GM12878 (cell line): ENCODE results near the gene OMP. TPM values are rescaled to one million over a fixed set of nuclear protein-coding genes. Genes with fewer than 3 reads are reported as not detected.

Source experiments
- ATAC-seq: fragments of 200-7000 bp; cut with Tn5 transposase; 3 replicates; pipeline ENCODE4 v1.9.1; 2020; ENCODE audit warnings: mild to moderate bottlenecking, moderate library complexity
- BruUV-seq: library from RNA; stranded (reverse); fragments of 400-500 nt; replicated peaks from 2 replicates; lab custom pipeline; 2021; lab: Mats Ljungman, UMichigan
- CTCF ChIA-PET: fragments of 300-600 bp; sonication (Branson Sonifier 250); formaldehyde crosslinking; extraction: SDS; loops from one replicate; lab custom pipeline; 2021; ENCODE audit warnings: inconsistent platforms; lab: Yijun Ruan, JAX
- POLR2A ChIA-PET: fragments of 350-600 bp; formaldehyde crosslinking; extraction: SDS; loops from one replicate; lab custom pipeline; 2021; ENCODE audit warnings: inconsistent platforms; lab: Charles Lee
- RAD21 ChIA-PET: fragments of 300-600 bp; sonication (Branson Sonifier 250); formaldehyde crosslinking; loops from one replicate; lab custom pipeline; 2023; ENCODE audit warnings: antibody characterized with exemption; ENCODE audit not compliant: unreplicated experiment; lab: Charles Lee
- SMC1A ChIA-PET: fragments of 300-600 bp; sonication (Branson Sonifier 250); formaldehyde crosslinking; loops from one replicate; lab custom pipeline; 2023; ENCODE audit not compliant: unreplicated experiment, uncharacterized antibody; lab: Charles Lee
- DNase-seq: peaks from one replicate; pipeline ENCODE4 v3.0.0-alpha.2; 2011; ENCODE audit warnings: low read depth, low spot score
- FAIRE-seq: peaks from 3 replicates; lab custom pipeline; 2011; peaks lifted over from hg19 to GRCh38; lab: Jason Lieb, UNC
- H2AFZ ChIP-seq: 2 replicates; pipeline ENCODE4 v1.6.0; 2011; ENCODE audit warnings: low read depth, low read length, control low read depth; ENCODE audit not compliant: control insufficient read depth
- H3K27ac ChIP-seq: 2 replicates; pipeline ENCODE4 v1.5.1; 2011; ENCODE audit warnings: control low read depth; ENCODE audit not compliant: control insufficient read depth, insufficient read depth
- H3K27me3 ChIP-seq, 2 experiments: replicated peaks in 1 of 2; 2 replicates each; pipeline versions ENCODE4 v1.6.0 to v1.6.1; 2011; ENCODE audit warnings: low read length in 1 of 2; ENCODE audit not compliant: control insufficient read depth in 2 of 2, insufficient read depth in 2 of 2
- H3K36me3 ChIP-seq, 2 experiments: 2 replicates each; pipeline ENCODE4 v1.5.1; 2011; ENCODE audit warnings: low read length in 1 of 2; ENCODE audit not compliant: control insufficient read depth in 2 of 2, insufficient read depth in 2 of 2
- H3K4me1 ChIP-seq: 2 replicates; pipeline ENCODE4 v1.6.1; 2011; ENCODE audit warnings: mild to moderate bottlenecking, low read length, moderate library complexity, mixed read lengths; ENCODE audit not compliant: control insufficient read depth, insufficient read depth
- H3K4me2 ChIP-seq: 2 replicates; pipeline ENCODE4 v1.6.0; 2011; ENCODE audit warnings: control low read depth; ENCODE audit not compliant: control insufficient read depth, insufficient read depth
- H3K4me3 ChIP-seq: fragments of 200-600 bp; sonication (generic); 2 replicates; pipeline ENCODE4 v1.5.1; 2016
- H3K79me2 ChIP-seq: 2 replicates; pipeline ENCODE4 v1.6.0; 2011; ENCODE audit warnings: low read length; ENCODE audit not compliant: control insufficient read depth, insufficient read depth
- H3K9ac ChIP-seq: 2 replicates; pipeline ENCODE4 v1.8.0; 2011; ENCODE audit warnings: low read length, control low read depth, mixed read lengths; ENCODE audit not compliant: control insufficient read depth, insufficient read depth
- H3K9me3 ChIP-seq: replicated peaks from 3 replicates; pipeline ENCODE4 v1.5.1; 2011; ENCODE audit warnings: mild to moderate bottlenecking, low read length; ENCODE audit not compliant: control insufficient read depth, insufficient read depth
- H4K20me1 ChIP-seq: 2 replicates; pipeline ENCODE4 v1.6.0; 2011; ENCODE audit not compliant: control insufficient read depth, insufficient read depth
- CHD4 ChIP-seq: fragments of 200-600 bp; sonication (generic); IDR thresholded peaks from 2 replicates; pipeline ENCODE4 v1.6.1; 2016; ENCODE audit warnings: mild to moderate bottlenecking
- CTCF ChIP-seq, 3 experiments: IDR thresholded peaks in 2 of 3; conservative IDR thresholded peaks in 1 of 3; 2 replicates each; pipeline ENCODE4 v1.5.1; 2011; ENCODE audit warnings: low read depth in 3 of 3, low read length in 3 of 3, mild to moderate bottlenecking in 3 of 3, control low read depth in 2 of 3, moderate library complexity in 2 of 3, inconsistent platforms in 1 of 3, mixed read lengths in 1 of 3; ENCODE audit not compliant: control insufficient read depth in 2 of 3, insufficient read depth in 1 of 3; ENCODE audit errors: extremely low read depth in 1 of 3
- FOS ChIP-seq: IDR thresholded peaks from 3 replicates; pipeline ENCODE4 v1.6.1; 2011; ENCODE audit warnings: borderline replicate concordance; ENCODE audit not compliant: insufficient read length; ENCODE audit errors: extremely low read depth
- RELB ChIP-seq: fragments of 450-650 bp; IDR thresholded peaks from 2 replicates; pipeline ENCODE4 v1.6.1; 2017; ENCODE audit warnings: low read depth, mild to moderate bottlenecking, moderate library complexity
- SIN3A ChIP-seq: IDR thresholded peaks from 2 replicates; pipeline ENCODE4 v1.6.1; 2012; ENCODE audit warnings: low read depth, low read length, improper control_type of control experiment
- SMAD5 ChIP-seq: IDR thresholded peaks from 2 replicates; pipeline ENCODE4 v1.6.1; 2016; ENCODE audit warnings: antibody characterized with exemption, low read depth
- USF2 ChIP-seq: IDR thresholded peaks from 2 replicates; pipeline ENCODE4 v1.6.1; 2011; ENCODE audit warnings: low read depth, low read length, improper control_type of control experiment, borderline replicate concordance
- ZBED1 ChIP-seq: IDR thresholded peaks from 2 replicates; pipeline ENCODE4 v1.6.1; 2016; ENCODE audit warnings: borderline replicate concordance
- WGBS: methylation state at CpG from one replicate; pipeline ENCODE4 v1.1.6; 2016; ENCODE audit warnings: low lambda C conversion rate; ENCODE audit not compliant: insufficient replicate concordance, insufficient coverage; ENCODE audit errors: missing lambda C conversion rate; 5-methylcytosine and 5-hydroxymethylcytosine counted together
- in situ Hi-C: fragments of 300-500 bp; cut with MboI; formaldehyde crosslinking; loops from 9 replicates; pipeline ENCODE4 v1.14.3; 2018; ENCODE audit warnings: mixed read lengths
- intact Hi-C: fragments of 100-400 bp; cut with micrococcal nuclease; formaldehyde crosslinking; loops from one replicate; pipeline ENCODE4 v1.14.2; 2022; ENCODE audit not compliant: unreplicated experiment
- polyA plus RNA-seq, 11 experiments: library from polyadenylated mRNA; depleted of rRNA in 4 of 11; unstranded in 6 of 11; stranded (reverse) in 5 of 11; fragments of >200 nt; fragmentation: Nextera tagmentation in 4 of 11; fragmentation: Illumina TruSeq in 1 of 11; extraction: Ambion mirVana in 4 of 11; extraction: Trizol in 1 of 11; gene quantifications; 1 replicate in 1 of 11; 2 replicates in 10 of 11; pipeline versions ENCODE4 v1.2.1 to v1.2.3, GENCODE V29; 2011 to 2016; ENCODE audit warnings: inconsistent platforms in 2 of 11, missing spikeins in 2 of 11, low read depth in 1 of 11
- total RNA-seq, 4 experiments: library from RNA; depleted of rRNA in 3 of 4; stranded (reverse); fragments of >200 nt in 3 of 4; fragmentation: Illumina TruSeq in 1 of 4; extraction: Trizol in 1 of 4; gene quantifications; 2 replicates each; pipeline versions ENCODE4 v1.2.1 to v1.2.3, GENCODE V29; 2013 to 2021

Gene OMP
- total and polyA plus RNA-seq, 10 of the 15 experiments (the other 5 are each of a cell fraction or from before 2014, with no cell fraction given) = not detected

DNA sequence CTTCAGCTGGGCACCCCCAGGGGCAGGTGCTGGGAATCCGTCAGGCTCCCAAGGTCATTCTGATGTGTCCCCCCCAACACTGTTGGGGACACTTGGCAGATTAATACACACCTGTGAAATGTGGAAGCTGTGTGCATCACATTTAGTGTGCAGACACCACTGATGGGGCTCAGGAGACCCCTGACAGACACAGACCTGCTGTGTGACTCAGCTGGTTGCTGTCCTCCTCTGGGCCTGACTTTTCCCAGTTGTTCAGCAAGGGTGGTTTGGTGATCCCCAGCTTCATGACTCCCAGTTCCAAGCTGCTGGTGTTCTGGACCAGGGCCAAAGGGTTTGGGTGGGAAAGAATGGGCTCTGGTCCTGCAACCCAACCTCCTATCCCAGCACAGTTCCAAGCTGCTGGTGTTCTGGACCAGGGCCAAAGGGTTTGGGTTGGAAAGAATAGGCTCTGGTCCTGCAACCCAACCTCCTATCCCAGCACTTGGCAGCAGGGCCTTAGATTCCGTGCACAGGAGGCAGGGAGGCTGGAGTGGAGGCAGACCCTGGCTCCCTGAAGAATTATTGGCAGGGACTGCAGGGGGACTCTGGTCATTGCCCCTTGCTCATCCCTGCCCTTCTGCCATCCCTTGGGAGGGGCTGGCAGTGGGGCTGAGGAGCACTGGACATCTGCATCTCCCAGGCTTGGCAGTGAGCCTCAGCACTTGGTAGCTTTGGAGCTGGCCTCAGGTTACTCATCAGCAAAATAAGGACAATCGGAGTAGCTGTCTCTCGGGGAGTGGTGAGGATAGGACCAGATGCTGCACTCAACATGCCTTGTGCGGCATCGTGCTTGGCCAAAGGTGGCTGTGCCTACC, 8.4 kb upstream of the OMP start:
- Histone ChIP-seq H3K79me2 (no peaks in the 10 kb centered on the region), H3K9ac (no peak overlapping the region), H3K4me1 (no peaks in the 10 kb centered on the region), H2AFZ (no peak overlapping the region), H3K27me3 (no peaks in the 10 kb centered on the region), H3K4me3 (no peak overlapping the region), H3K9me3 (no peaks in the 10 kb centered on the region), H3K4me2 (no peak overlapping the region), H3K36me3 (no peaks in the 10 kb centered on the region), H3K27ac (no peak overlapping the region), H4K20me1 (no peaks in the 10 kb centered on the region)
- WGBS = 36% methylated on average over 6 of the region's 6 CpGs
- intact Hi-C loops = no loop called here
- in situ Hi-C loops = loop anchor here (5.0 kb wide), 1 partner anchor 47 kb away; no protein-coding TSS in a partner anchor
- ATAC-seq (no peak), DNase-seq (no peak), FAIRE-seq (no peak)
- CTCF ChIA-PET = interaction anchor here (1.8 to 5.4 kb wide), 3 partner anchors 46 to 174 kb away, joined by 6 to 146 read pairs (median 12); no protein-coding TSS in a partner anchor
- no peak for TF ChIP-seq CTCF (IDR thresholded peaks at IDR 0.05 in 2 of 3, conservative IDR thresholded peaks at IDR 0.05 in 1 of 3; ENCODE audit: control insufficient read depth in 2 of 3, extremely low read depth in 1 of 3, insufficient read depth in 1 of 3, low read depth in 3 of 3, low read length in 3 of 3)
- TF ChIP-seq CHD4 = no peak
- no peak for TF ChIP-seq USF2
- TF ChIP-seq SIN3A = no peak
- no peak for TF ChIP-seq RELB
- no peak for TF ChIP-seq SMAD5
- TF ChIP-seq ZBED1 = no peak
- TF ChIP-seq FOS = no peak
- SMC1A ChIA-PET = no interaction called here
- RAD21 ChIA-PET = interaction anchor here (5.9 kb wide), 1 partner anchor 173 kb away, joined by 84 read pairs; no protein-coding TSS in a partner anchor
- no TSS peak for BruUV-seq
- POLR2A ChIA-PET = no interaction called here
